Testis (tissue), 3 donors: ENCODE results near the gene MAP1LC3B2. TPM values are rescaled to one million over a fixed set of nuclear protein-coding genes. Genes with fewer than 3 reads are reported as not detected.
"Not testable (repeated sequence)": the region's sequence is repeated elsewhere in the genome, so short reads cannot be mapped to it uniquely, and the experiment has no call there.

Experiments
- DNase-seq: peaks from one replicate; pipeline ENCODE4 v3.0.0-alpha.2; 2019
- H3K27ac ChIP-seq, 2 donors: fragments of 200-600 bp; sonication (generic); one replicate each; pipeline ENCODE4 v1.5.1; 2019
- H3K27me3 ChIP-seq: fragments of 200-600 bp; sonication (generic); one replicate; pipeline ENCODE4 v1.5.1; 2019
- H3K36me3 ChIP-seq: fragments of 200-600 bp; sonication (generic); one replicate; pipeline ENCODE4 v1.5.1; 2017; ENCODE audit warnings: low read depth; ENCODE audit errors: missing control alignments
- H3K4me1 ChIP-seq: fragments of 200-600 bp; sonication (generic); one replicate; pipeline ENCODE4 v1.5.1; 2019
- H3K4me3 ChIP-seq, 2 donors: fragments of 200-600 bp; sonication (generic); one replicate each; pipeline ENCODE4 v1.5.1; 2017 to 2019
- H3K9me3 ChIP-seq: fragments of 200-600 bp; sonication (generic); one replicate; pipeline ENCODE4 v1.5.1; 2017
- POLR2A ChIP-seq: fragments of 450-650 bp; IDR thresholded peaks from one replicate; pipeline ENCODE4 v1.6.1; 2017; ENCODE audit warnings: antibody characterized with exemption, mild to moderate bottlenecking, moderate library complexity
- WGBS, 2 donors: methylation state at CpG; one replicate each; pipeline ENCODE4 v1.1.5; 2018; 5-methylcytosine and 5-hydroxymethylcytosine counted together
- intact Hi-C: fragments of 100-400 bp; cut with DNase I; formaldehyde crosslinking; loops from one replicate; pipeline ENCODE4 v1.15.1; 2023; ENCODE audit warnings: low total_unique reads
- polyA plus RNA-seq: library from polyadenylated mRNA; stranded (reverse); fragments of 350-450 nt; fragmentation: Illumina TruSeq; extraction: RNeasy Lipid Tissue Mini Kit (QIAGEN cat#74804); gene quantifications from one replicate; pipeline ENCODE4 v1.2.3, GENCODE V29; 2014; ENCODE audit warnings: low read depth, low replicate concordance; ENCODE audit not compliant: insufficient read depth
- total RNA-seq, 2 donors: library from RNA; depleted of rRNA; stranded (reverse); fragments of >200 nt; gene quantifications; one replicate each; pipeline ENCODE4 v1.2.3, GENCODE V29; 2016
- TF ChIP-seq, protein P1 (sequence below), 3 experiments: fragments of 450-650 bp in 2 of 3; fragments of 200-600 bp in 1 of 3; sonication (generic) in 1 of 3; IDR thresholded peaks; one replicate each; pipeline ENCODE4 v1.5.1; 2016 to 2019; ENCODE audit warnings: antibody characterized with exemption in 3 of 3, mild to moderate bottlenecking in 2 of 3, moderate library complexity in 1 of 3

MAP1LC3B2 gene
- total and polyA plus RNA-seq, 3 donors from 2014 or later: 1.0 to 2.1 (median 1.5) TPM

DNA sequence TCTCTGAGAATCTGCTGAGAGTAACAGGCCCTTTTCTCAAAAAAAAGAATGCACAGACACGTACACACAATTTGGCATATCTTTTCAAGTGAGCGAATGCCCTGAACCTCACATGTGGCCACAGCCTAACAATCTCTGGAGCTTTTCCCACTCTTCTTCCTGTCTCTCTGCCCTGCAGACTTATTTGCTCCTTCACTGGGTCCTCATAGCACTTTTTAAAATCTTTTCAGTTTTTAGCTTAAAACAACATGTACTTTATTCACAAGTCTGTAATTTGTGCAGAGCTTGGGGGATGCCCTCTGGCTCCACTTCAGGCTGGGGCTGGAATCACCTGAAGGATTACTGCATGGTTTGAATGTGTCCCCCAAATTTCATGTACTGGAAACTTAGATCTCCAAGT lies 9.0 kb downstream of the MAP1LC3B2 start:
- Histone ChIP-seq H3K4me1 (no peaks in the 10 kb centered on the region), H3K27me3 (no peaks in the 10 kb centered on the region), H3K27ac (no peak overlapping the region), H3K36me3 (no peaks in the 10 kb centered on the region), H3K9me3 (no peaks in the 10 kb centered on the region), H3K4me3 (no peak overlapping the region)
- TF ChIP-seq, protein P1, sequence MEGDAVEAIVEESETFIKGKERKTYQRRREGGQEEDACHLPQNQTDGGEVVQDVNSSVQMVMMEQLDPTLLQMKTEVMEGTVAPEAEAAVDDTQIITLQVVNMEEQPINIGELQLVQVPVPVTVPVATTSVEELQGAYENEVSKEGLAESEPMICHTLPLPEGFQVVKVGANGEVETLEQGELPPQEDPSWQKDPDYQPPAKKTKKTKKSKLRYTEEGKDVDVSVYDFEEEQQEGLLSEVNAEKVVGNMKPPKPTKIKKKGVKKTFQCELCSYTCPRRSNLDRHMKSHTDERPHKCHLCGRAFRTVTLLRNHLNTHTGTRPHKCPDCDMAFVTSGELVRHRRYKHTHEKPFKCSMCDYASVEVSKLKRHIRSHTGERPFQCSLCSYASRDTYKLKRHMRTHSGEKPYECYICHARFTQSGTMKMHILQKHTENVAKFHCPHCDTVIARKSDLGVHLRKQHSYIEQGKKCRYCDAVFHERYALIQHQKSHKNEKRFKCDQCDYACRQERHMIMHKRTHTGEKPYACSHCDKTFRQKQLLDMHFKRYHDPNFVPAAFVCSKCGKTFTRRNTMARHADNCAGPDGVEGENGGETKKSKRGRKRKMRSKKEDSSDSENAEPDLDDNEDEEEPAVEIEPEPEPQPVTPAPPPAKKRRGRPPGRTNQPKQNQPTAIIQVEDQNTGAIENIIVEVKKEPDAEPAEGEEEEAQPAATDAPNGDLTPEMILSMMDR (IDR thresholded peaks at IDR 0.05): no peak
- no peak for TF ChIP-seq POLR2A
- no peak for DNase-seq
- WGBS, 2 donors: 76 to 77% methylated on average over 2 of the region's 2 CpGs
- intact Hi-C loops: no loop called here

DNA sequence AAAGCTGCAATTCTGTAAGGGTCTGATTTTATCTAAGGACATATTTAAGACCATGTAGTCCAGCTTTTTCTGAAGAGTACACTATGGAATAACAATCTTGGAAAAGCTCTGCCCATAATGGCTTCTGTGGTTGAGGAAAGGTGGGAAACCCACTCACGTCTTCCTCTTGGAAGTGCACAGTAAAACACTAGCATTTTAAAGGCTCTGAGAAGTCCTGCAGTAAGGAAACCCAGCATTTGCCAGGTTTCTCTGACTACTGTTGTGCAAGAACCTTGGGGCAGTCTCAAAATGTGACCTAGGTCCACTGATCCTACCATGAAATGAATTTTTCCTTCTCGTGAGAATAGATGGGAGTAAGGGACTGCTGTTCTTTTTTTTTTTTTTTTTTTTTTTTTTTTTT lies 11.9 kb downstream of the MAP1LC3B2 start:
- no peak for TF ChIP-seq POLR2A
- TF ChIP-seq, protein P1 (IDR thresholded peaks at IDR 0.05): no peak
- H3K27ac ChIP-seq: no peak overlapping the region
- no peaks in the 10 kb centered on the region for H3K9me3 ChIP-seq
- intact Hi-C loops: no loop called here
- no peak for DNase-seq
- no peaks in the 10 kb centered on the region for H3K4me1 ChIP-seq
- no peak overlapping the region for H3K4me3 ChIP-seq
- H3K36me3 ChIP-seq: no peaks in the 10 kb centered on the region
- H3K27me3 ChIP-seq: no peaks in the 10 kb centered on the region
- 74 to 81% methylated on average over 2 of the region's 2 CpGs for WGBS, 2 donors

DNA sequence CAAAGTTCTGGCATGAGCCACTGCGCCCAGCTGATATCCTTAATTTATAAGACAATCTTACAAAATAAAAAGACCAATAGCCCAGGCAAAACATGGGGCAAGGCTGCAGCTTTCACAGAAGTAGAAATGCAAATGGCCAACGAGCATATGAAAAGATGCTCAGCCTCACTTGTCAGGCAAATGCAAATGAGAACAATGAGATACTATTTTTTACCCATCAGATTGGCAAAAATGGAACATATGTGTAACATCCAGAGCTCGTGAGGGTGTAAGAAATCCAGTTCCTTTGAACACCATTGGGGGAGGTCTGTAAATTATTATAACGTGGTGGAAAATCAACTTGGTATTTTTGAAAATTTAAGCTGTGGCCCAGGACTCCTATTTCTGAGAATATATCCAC lies 14.6 kb downstream of the MAP1LC3B2 start:
- intact Hi-C loops: no loop called here
- DNase-seq: no peak
- H3K36me3 ChIP-seq: no peaks in the 10 kb centered on the region
- H3K4me3 ChIP-seq: no peak overlapping the region
- H3K4me1 ChIP-seq: no peaks in the 10 kb centered on the region
- TF ChIP-seq POLR2A: no peak
- TF ChIP-seq, protein P1 (IDR thresholded peaks at IDR 0.05): no peak
- H3K9me3 ChIP-seq: no peaks in the 10 kb centered on the region
- 92 to 93% methylated on average over 4 of the region's 4 CpGs for WGBS, 2 donors
- H3K27ac ChIP-seq: no peak overlapping the region
- H3K27me3 ChIP-seq: no peaks in the 10 kb centered on the region

DNA sequence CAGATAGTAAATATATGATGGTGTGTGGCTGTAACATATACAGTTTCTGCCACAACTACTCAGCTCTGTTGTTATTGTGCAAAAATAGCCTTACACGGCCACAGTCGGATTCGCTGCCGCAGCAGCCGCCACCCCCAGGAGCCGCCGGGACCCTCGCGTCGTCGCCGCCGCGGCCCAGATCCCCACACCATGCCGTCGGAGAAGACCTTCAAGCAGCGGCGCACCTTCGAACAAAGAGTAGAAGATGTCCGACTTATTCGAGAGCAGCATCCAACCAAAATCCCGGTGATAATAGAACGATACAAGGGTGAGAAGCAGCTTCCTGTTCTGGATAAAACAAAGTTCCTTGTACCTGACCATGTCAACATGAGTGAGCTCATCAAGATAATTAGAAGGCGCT lies 16.6 kb downstream of the MAP1LC3B2 start:
- H3K27me3 ChIP-seq, DNase-seq, H3K4me1 ChIP-seq, H3K4me3 ChIP-seq, H3K9me3 ChIP-seq, H3K36me3 ChIP-seq, intact Hi-C loops, H3K27ac ChIP-seq: not testable (repeated sequence)
- 63 to 73% methylated on average over 24 of the region's 24 CpGs for WGBS, 2 donors

DNA sequence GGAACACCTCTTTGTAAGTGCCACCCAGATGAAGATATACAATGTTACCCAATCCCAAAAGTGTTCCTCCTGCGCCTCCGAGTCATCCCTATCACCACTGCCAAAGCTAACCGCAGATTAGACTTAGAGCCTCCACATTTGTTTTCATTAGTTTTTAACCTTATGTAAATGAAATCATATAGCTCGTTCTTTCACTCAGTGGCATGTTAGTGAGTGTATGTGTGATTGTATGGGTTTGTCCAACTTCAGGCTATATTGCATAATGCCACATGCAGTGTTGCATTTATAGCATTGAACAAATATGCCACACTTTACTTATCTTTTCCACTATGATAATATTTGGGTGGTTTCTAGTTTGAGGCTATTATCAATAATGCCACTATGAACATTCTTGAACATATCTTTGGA lies 18.0 kb downstream of the MAP1LC3B2 start:
- WGBS, 2 donors: 93% methylated on average over 4 of the region's 4 CpGs

More for the DNA sequence above, 18.0 kb downstream of the MAP1LC3B2 start:
- peaks cover under 1% of the 10 kb centered on the region for H3K4me1 ChIP-seq
- H3K4me3 ChIP-seq: no peak overlapping the region
- H3K27ac ChIP-seq: no peak overlapping the region
- H3K9me3 ChIP-seq: no peaks in the 10 kb centered on the region
- intact Hi-C loops: no loop called here
- H3K27me3 ChIP-seq: no peaks in the 10 kb centered on the region
- TF ChIP-seq POLR2A: no peak
- TF ChIP-seq, protein P1 (IDR thresholded peaks at IDR 0.05): no peak
- no peak for DNase-seq
- H3K36me3 ChIP-seq: no peaks in the 10 kb centered on the region
